OCI-LY3 (cell line): Measurements from ENCODE around the gene C16orf86.
A peak's percentile ranks its signal among the peaks of the same experiment; 100 is the strongest.

Experiments
- H2AFZ ChIP-seq: fragments of 200-600, 300-600 bp; shearing (Covaris generic); 2 replicates; pipeline ENCODE4 v1.6.0; 2014; ENCODE audit warnings: antibody characterized with exemption, low read depth, low read length
- H3K27ac ChIP-seq: fragments of 200-600, 300-600 bp; sonication (generic); 2 replicates; pipeline ENCODE4 v1.5.1; 2014; ENCODE audit warnings: mild to moderate bottlenecking, low read length, moderate library complexity, mixed read lengths
- H3K27me3 ChIP-seq: fragments of 200-600, 300-600 bp; sonication (generic); 2 replicates; pipeline ENCODE4 v1.6.1; 2014; ENCODE audit warnings: low read depth, low read length, mixed read lengths
- H3K36me3 ChIP-seq: fragments of 200-600, 300-600 bp; sonication (generic); replicated peaks from 2 replicates; pipeline ENCODE3; 2014; ENCODE audit warnings: low read depth, low read length, mixed read lengths
- H3K4me1 ChIP-seq: fragments of 300-600, 200-600 bp; sonication (generic); 2 replicates; pipeline ENCODE4 v1.6.1; 2014; ENCODE audit warnings: low read length, mixed read lengths
- H3K4me2 ChIP-seq: fragments of 200-600, 300-600 bp; sonication (generic); 2 replicates; pipeline ENCODE4 v1.6.1; 2014; ENCODE audit warnings: low read length, mixed read lengths
- H3K4me3 ChIP-seq: fragments of 300-600, 200-600 bp; sonication (generic); 2 replicates; pipeline ENCODE4 v1.5.1; 2014; ENCODE audit warnings: antibody characterized with exemption, mild to moderate bottlenecking, low read length, moderate library complexity
- H3K79me2 ChIP-seq: fragments of 300-600, 200-600 bp; shearing (Covaris generic); 2 replicates; pipeline ENCODE4 v1.6.1; 2014; ENCODE audit warnings: mild to moderate bottlenecking, low read length, mixed read lengths
- H3K9ac ChIP-seq: fragments of 300-600, 200-600 bp; shearing (Covaris generic); 2 replicates; pipeline ENCODE4 v1.6.0; 2014; ENCODE audit warnings: mild to moderate bottlenecking, low read length, moderate library complexity
- H3K9me3 ChIP-seq: fragments of 200-600, 300-600 bp; shearing (Covaris generic); 2 replicates; pipeline ENCODE4 v1.6.1; 2014; ENCODE audit warnings: low read length, mixed read lengths; ENCODE audit not compliant: insufficient read depth
- H4K20me1 ChIP-seq: fragments of 200-600, 300-600 bp; sonication (generic); 2 replicates; pipeline ENCODE4 v1.6.1; 2016; ENCODE audit warnings: low read length, mixed read lengths; ENCODE audit not compliant: insufficient read depth
- EZH2phosphoT487 ChIP-seq: fragments of 200-600 bp; shearing (Covaris generic); IDR thresholded peaks from 2 replicates; pipeline ENCODE4 v1.6.1; 2018; ENCODE audit warnings: antibody characterized with exemption, mixed run types, low read depth
- TF ChIP-seq, protein P1 (sequence below): fragments of 200-600, 300-600 bp; sonication (generic); IDR thresholded peaks from 2 replicates; pipeline ENCODE4 v1.5.1; 2014; ENCODE audit warnings: antibody characterized with exemption, low read length, low read depth

C16orf86 gene

DNA sequence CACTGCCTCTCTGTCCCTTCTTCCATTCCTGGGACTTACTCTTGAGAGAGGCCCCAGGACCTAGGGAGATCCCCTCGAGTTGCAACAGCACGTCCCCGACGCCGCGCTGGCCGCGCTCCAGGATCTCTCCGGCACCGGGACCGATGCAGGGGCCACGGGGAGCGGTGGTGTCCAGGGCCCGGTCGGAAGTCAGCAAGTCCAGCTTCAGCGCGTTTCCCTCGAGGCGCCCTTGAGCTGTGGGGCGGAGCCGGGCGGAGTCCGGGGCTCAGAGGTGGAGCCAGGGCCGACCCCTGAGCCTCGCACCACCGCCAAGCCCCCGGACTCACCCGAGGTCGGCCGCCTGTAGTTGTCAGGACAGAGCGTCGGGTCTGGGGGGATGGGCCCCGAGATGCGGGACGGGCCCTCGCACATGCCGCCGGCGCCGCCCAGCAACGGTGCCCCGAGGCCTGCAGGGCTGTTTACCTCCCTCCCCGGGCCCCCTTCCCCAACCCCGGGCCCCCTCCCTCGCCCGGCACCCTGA is 522 bp upstream of the C16orf86 start:
- H3K79me2 ChIP-seq = no peaks in the 10 kb centered on the region
- H3K4me1 ChIP-seq = peaks cover 42% of the 10 kb centered on the region
- no peak overlapping the region for H3K27ac ChIP-seq

DNA sequence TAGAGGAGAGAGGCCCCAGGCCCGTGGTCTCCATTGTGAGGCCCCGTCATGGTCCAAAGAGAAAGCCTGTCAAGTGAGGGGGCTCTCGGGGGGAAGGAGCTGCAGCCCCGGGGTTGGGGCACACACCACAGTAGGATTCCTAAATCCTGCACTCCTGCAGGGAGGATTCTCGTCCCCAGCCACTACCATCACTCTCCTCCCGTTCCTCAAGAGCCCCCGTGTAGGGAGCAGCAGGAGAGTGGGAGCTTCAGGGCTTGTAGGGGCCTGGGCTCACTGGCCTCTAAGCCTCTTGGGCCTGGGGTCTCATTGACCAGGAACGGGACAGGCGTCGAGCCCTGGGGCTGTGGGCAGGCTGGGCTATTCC is 821 bp downstream of the C16orf86 start:
- Histone ChIP-seq H3K4me2 (peak overlapping the region; percentile 99), H3K36me3 (no peaks in the 10 kb centered on the region), H3K4me1 (peaks cover 38% of the 10 kb centered on the region), H3K27me3 (no peaks in the 10 kb centered on the region), H4K20me1 (no peaks in the 10 kb centered on the region), H3K9ac (peak overlapping the region; percentile 94), H3K4me3 (peak overlapping the region; percentile 92), H3K79me2 (no peaks in the 10 kb centered on the region), H3K27ac (peak overlapping the region; percentile 85), H3K9me3 (no peaks in the 10 kb centered on the region), H2AFZ (0 out of 2 replicates have a peak overlapping the region, but pooled peaks have one; percentile 80)
- TF ChIP-seq EZH2phosphoT487 = no peak
- TF ChIP-seq, protein P1, sequence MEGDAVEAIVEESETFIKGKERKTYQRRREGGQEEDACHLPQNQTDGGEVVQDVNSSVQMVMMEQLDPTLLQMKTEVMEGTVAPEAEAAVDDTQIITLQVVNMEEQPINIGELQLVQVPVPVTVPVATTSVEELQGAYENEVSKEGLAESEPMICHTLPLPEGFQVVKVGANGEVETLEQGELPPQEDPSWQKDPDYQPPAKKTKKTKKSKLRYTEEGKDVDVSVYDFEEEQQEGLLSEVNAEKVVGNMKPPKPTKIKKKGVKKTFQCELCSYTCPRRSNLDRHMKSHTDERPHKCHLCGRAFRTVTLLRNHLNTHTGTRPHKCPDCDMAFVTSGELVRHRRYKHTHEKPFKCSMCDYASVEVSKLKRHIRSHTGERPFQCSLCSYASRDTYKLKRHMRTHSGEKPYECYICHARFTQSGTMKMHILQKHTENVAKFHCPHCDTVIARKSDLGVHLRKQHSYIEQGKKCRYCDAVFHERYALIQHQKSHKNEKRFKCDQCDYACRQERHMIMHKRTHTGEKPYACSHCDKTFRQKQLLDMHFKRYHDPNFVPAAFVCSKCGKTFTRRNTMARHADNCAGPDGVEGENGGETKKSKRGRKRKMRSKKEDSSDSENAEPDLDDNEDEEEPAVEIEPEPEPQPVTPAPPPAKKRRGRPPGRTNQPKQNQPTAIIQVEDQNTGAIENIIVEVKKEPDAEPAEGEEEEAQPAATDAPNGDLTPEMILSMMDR = no peak

More for the DNA sequence above, 522 bp upstream of the C16orf86 start:
- peak overlapping the region; percentile 92 for H3K4me3 ChIP-seq
- H3K27me3 ChIP-seq = no peaks in the 10 kb centered on the region
- H2AFZ ChIP-seq = no peak overlapping the region
- H3K9me3 ChIP-seq = no peaks in the 10 kb centered on the region
- TF ChIP-seq EZH2phosphoT487 = no peak
- TF ChIP-seq, protein P1 = no peak
- peak overlapping the region; percentile 99 for H3K4me2 ChIP-seq
- H4K20me1 ChIP-seq = no peaks in the 10 kb centered on the region
- no peaks in the 10 kb centered on the region for H3K36me3 ChIP-seq
- peak overlapping the region; percentile 94 for H3K9ac ChIP-seq

DNA sequence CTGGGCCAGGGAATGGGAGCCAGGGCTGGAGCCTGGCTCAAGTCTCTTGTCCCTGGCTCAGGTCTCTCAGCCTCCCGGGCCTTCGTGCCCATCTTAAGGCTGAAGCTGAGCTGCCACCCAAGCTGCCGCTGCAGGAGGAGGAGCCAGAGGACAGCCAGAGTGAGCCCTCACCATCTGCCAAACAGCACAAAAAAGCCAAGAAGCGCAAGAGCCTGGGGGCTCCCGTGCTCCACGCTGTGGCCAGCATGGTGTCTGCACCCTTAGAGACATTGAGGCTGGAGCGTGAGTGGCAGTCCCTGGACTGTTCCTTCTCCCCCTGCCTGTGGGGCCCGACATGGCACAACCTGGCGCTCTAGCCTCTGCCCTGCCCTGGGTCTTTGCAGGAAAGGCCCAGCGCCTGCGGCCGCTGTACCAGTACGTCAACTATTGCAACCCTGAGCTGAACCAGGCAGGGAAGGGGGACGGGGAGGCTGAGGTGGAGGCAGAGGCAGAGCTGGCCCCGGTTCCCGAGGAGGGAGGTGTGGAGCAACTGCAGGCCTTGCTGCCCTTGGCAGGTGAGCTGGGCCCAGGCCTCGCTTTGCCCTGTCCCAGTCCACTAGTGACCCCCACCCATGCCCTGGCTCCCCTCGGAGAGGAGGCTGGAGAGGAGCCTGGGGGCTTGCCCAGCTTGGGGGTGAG is 1.3 kb downstream of the C16orf86 start:
- Histone ChIP-seq H2AFZ (no peak overlapping the region), H3K4me2 (peak overlapping the region; percentile 99), H3K79me2 (no peaks in the 10 kb centered on the region), H3K27ac (peak overlapping the region; percentile 85), H3K4me1 (peaks cover 43% of the 10 kb centered on the region), H3K36me3 (no peaks in the 10 kb centered on the region), H4K20me1 (no peaks in the 10 kb centered on the region), H3K4me3 (peak overlapping the region; percentile 92), H3K9me3 (no peaks in the 10 kb centered on the region), H3K27me3 (no peaks in the 10 kb centered on the region), H3K9ac (peak overlapping the region; percentile 94)
- TF ChIP-seq, protein P1 = peak; percentile 76
- no peak for TF ChIP-seq EZH2phosphoT487

DNA sequence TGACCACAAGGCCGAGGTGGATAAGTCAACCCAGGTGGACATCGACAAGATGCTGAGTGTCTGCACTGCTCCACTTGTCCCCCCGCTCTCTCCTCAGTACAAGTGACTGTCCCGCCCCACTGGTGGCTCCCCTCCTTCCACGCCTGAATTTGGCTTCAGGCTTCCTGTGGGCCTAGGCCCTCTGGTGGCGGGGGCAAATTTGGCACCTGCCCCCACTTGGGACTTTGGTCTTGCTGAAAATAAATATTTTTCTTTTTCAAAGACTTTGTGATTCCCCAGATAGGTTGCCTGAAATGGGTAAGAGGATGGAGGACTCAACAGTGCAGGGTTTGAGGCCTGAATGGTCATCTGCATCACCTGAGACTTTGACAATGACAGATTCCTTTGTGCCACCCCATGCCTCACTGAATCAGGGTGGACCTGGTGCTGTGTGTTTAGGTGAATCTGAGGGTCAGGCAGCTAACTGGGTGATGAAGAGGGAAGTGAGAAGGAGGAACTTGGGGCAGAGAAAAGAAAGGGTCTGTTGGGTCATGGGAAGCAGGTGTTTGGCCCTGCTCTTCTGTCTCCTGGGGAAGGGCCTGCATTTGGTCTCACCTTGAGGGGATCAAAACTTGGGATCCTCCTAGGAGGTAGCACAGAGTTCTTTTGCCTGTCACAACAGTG is 2.0 kb downstream of the C16orf86 start:
- Histone ChIP-seq H3K4me2 (peak overlapping the region; percentile 99), H3K9ac (peak overlapping the region; percentile 53), H2AFZ (no peak overlapping the region), H3K36me3 (no peaks in the 10 kb centered on the region), H3K27ac (peak overlapping the region; percentile 85), H3K27me3 (no peaks in the 10 kb centered on the region), H4K20me1 (no peaks in the 10 kb centered on the region), H3K4me3 (peak overlapping the region; percentile 92), H3K9me3 (no peaks in the 10 kb centered on the region), H3K4me1 (peaks cover 49% of the 10 kb centered on the region), H3K79me2 (no peaks in the 10 kb centered on the region)
- TF ChIP-seq, protein P1 = peak; percentile 45
- TF ChIP-seq EZH2phosphoT487 = no peak
